Measurements from ENCODE around the gene DET1.
"Not testable (repeated sequence)": the region's sequence is repeated elsewhere in the genome, so short reads cannot be mapped to it uniquely, and the experiment has no call there.

DET1 gene

GRCh38 chr15:88546248-88547129, at the start of gene DET1:
Gene DET1 (minus strand): TSS chr15:88546681. CDS start chr15:88531705, 14,976 bp downstream.
- DNase-seq (ENCODE audit: low read depth): peak; percentile 94

GRCh38 chr15:88591384-88591783, 44.9 kb upstream of the DET1 start:
- no peak for DNase-seq (ENCODE audit: low read depth)

- no peak for DNase-seq (ENCODE audit: low read depth)
These were observed 44.3 kb upstream of the DET1 start for GRCh38 chr15:88590759-88591158.

GRCh38 chr15:88586401-88587162, 40.1 kb upstream of the DET1 start:
- DNase-seq (ENCODE audit: low read depth): no peak

- no peak for DNase-seq (ENCODE audit: low read depth)
These were observed 34.1 kb upstream of the DET1 start for GRCh38 chr15:88580532-88580931.

- DNase-seq (ENCODE audit: low read depth): no peak
These were observed 32.8 kb upstream of the DET1 start for GRCh38 chr15:88579322-88579721.

GRCh38 chr15:88574655-88575054, 28.2 kb upstream of the DET1 start:
- DNase-seq (ENCODE audit: low read depth): no peak

- DNase-seq (ENCODE audit: low read depth): no peak
These were observed 27.6 kb upstream of the DET1 start for GRCh38 chr15:88574077-88574476.

- DNase-seq (ENCODE audit: low read depth): no peak
These were observed 25.4 kb upstream of the DET1 start for GRCh38 chr15:88571852-88572259.

GRCh38 chr15:88571153-88571851, 24.8 kb upstream of the DET1 start:
- no peak for DNase-seq (ENCODE audit: low read depth)

GRCh38 chr15:88568589-88568988, 22.1 kb upstream of the DET1 start:
- DNase-seq (ENCODE audit: low read depth): peak; percentile 42

- DNase-seq (ENCODE audit: low read depth): no peak
These were observed 18.3 kb upstream of the DET1 start for GRCh38 chr15:88564741-88565140.

- no peak for DNase-seq (ENCODE audit: low read depth)
These were observed 17.2 kb upstream of the DET1 start for GRCh38 chr15:88563638-88564037.

GRCh38 chr15:88559565-88559964, 13.1 kb upstream of the DET1 start:
- not testable (repeated sequence) for DNase-seq (ENCODE audit: low read depth)

GRCh38 chr15:88558026-88558425, 11.5 kb upstream of the DET1 start:
- not testable (repeated sequence) for DNase-seq (ENCODE audit: low read depth)

- not testable (repeated sequence) for DNase-seq (ENCODE audit: low read depth)
These were observed 1.5 kb upstream of the DET1 start for GRCh38 chr15:88548009-88548408.

GRCh38 chr15:88545578-88546247, 768 bp downstream of the DET1 start:
- DNase-seq (ENCODE audit: low read depth): not testable (repeated sequence)

- DNase-seq (ENCODE audit: low read depth): no peak
These were observed 3.3 kb downstream of the DET1 start for GRCh38 chr15:88543065-88543776.

GRCh38 chr15:88542342-88542733, 4.1 kb downstream of the DET1 start:
- no peak for DNase-seq (ENCODE audit: low read depth)

GRCh38 chr15:88541709-88542341, 4.7 kb downstream of the DET1 start:
- DNase-seq (ENCODE audit: low read depth): no peak

- DNase-seq (ENCODE audit: low read depth): not testable (repeated sequence)
These were observed 5.4 kb downstream of the DET1 start for GRCh38 chr15:88541111-88541510.
